ENCODE measurements around the gene RNF169.
"Not testable (repeated sequence)": the region's sequence is repeated elsewhere in the genome, so short reads cannot be mapped to it uniquely, and the experiment has no call there.

- not testable (repeated sequence) for TF ChIP-seq CTCF (IDR thresholded peaks at IDR 0.05; ENCODE audit: low read depth, low read length, missing input control); MAX (IDR thresholded peaks at IDR 0.05); RAD21 (IDR thresholded peaks at IDR 0.05); ZBTB33 (IDR thresholded peaks at IDR 0.05); HNF4A (conservative IDR thresholded peaks at IDR 0.05); JUND (IDR thresholded peaks at IDR 0.05); REST (IDR thresholded peaks at IDR 0.05); SP1 (IDR thresholded peaks at IDR 0.05); TAF1 (conservative IDR thresholded peaks at IDR 0.05); ATF3 (IDR thresholded peaks at IDR 0.05); EGR1 (IDR thresholded peaks at IDR 0.05; ENCODE audit: low read depth in 2 of 2); YY1 (IDR thresholded peaks at IDR 0.05); FOXA1 (IDR thresholded peaks at IDR 0.05)
These were observed 76.9 kb downstream of the RNF169 start for GRCh38 chr11:74825596-74825995.

Measured in liver (tissue), 3 donors.